Choroid plexus epithelial cell (primary cell): Measurements from ENCODE around the gene GPBP1.
"Not testable (repeated sequence)": the region's sequence is repeated elsewhere in the genome, so short reads cannot be mapped to it uniquely, and the experiment has no call there.

Experiments used
- DNase-seq: peaks from one replicate; pipeline ENCODE4 v3.0.0-alpha.2; 2010; ENCODE audit warnings: low read depth
- H3K4me3 ChIP-seq: 2 replicates; pipeline ENCODE4 v1.5.1; 2011; ENCODE audit warnings: low read depth, mild to moderate bottlenecking, control low read depth, low read length, moderate library complexity
- TF ChIP-seq, protein P1 (sequence below): conservative IDR thresholded peaks from 2 replicates; pipeline ENCODE4 v1.5.1; 2011; ENCODE audit warnings: low read depth, mild to moderate bottlenecking, control low read depth, inconsistent platforms, low read length, moderate library complexity

Gene GPBP1

DNA sequence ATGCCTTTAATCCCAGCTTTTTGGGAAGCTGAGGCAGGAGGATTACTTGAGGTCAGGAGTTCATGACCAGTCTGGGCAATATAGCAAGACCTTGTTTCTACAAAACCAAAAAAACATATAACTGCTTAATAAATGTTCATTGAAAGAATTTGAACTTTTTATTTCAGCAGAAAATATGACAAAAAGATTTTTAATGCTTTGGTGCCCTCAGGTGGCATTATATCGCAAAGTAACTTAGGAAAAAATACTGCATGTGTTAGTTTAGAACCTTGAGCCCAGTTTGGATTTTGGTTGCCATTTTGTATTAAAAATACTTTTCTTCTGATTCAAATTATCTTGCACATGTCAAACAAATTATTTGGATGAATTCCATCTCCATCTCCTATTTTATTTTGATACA is 103.2 kb downstream of the GPBP1 start:
- peak; percentile 59 for DNase-seq
- TF ChIP-seq, protein P1, sequence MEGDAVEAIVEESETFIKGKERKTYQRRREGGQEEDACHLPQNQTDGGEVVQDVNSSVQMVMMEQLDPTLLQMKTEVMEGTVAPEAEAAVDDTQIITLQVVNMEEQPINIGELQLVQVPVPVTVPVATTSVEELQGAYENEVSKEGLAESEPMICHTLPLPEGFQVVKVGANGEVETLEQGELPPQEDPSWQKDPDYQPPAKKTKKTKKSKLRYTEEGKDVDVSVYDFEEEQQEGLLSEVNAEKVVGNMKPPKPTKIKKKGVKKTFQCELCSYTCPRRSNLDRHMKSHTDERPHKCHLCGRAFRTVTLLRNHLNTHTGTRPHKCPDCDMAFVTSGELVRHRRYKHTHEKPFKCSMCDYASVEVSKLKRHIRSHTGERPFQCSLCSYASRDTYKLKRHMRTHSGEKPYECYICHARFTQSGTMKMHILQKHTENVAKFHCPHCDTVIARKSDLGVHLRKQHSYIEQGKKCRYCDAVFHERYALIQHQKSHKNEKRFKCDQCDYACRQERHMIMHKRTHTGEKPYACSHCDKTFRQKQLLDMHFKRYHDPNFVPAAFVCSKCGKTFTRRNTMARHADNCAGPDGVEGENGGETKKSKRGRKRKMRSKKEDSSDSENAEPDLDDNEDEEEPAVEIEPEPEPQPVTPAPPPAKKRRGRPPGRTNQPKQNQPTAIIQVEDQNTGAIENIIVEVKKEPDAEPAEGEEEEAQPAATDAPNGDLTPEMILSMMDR: peak; percentile 43
- no peak overlapping the region for H3K4me3 ChIP-seq

- TF ChIP-seq, protein P1: no peak
Measured at GRCh38 chr5:57280853-57281252, 107.0 kb downstream of the GPBP1 start.

GRCh38 chr5:57285084-57285483 is 111.2 kb downstream of the GPBP1 start:
- H3K4me3 ChIP-seq, DNase-seq: not testable (repeated sequence)

More at GRCh38 chr5:57280853-57281252, 107.0 kb downstream of the GPBP1 start:
- no peak for DNase-seq
- no peak overlapping the region for H3K4me3 ChIP-seq

DNA sequence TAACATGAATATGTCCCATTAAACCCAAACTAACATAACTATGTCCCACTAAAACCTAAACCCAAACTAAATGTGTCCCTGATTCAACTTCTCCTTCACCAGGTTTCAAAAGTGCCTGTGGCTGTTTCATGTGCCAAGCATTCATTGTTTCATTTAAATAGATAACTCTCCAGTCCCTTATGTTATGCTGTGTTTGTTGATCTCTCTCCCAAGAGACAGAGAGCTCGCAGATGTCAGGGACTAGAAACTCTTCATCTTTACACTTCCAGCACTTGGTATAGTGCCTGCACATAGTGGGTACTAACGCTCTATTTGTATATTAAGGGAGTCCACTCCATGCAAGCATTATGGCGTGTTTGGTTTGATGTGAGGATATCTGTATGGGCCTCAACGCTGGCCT is 118.0 kb downstream of the GPBP1 start:
- DNase-seq: no peak
- TF ChIP-seq, protein P1: no peak
- H3K4me3 ChIP-seq: no peak overlapping the region

- DNase-seq: no peak
- no peak overlapping the region for H3K4me3 ChIP-seq
- TF ChIP-seq, protein P1: no peak
Measured at GRCh38 chr5:57292336-57292735, 118.5 kb downstream of the GPBP1 start.

DNA sequence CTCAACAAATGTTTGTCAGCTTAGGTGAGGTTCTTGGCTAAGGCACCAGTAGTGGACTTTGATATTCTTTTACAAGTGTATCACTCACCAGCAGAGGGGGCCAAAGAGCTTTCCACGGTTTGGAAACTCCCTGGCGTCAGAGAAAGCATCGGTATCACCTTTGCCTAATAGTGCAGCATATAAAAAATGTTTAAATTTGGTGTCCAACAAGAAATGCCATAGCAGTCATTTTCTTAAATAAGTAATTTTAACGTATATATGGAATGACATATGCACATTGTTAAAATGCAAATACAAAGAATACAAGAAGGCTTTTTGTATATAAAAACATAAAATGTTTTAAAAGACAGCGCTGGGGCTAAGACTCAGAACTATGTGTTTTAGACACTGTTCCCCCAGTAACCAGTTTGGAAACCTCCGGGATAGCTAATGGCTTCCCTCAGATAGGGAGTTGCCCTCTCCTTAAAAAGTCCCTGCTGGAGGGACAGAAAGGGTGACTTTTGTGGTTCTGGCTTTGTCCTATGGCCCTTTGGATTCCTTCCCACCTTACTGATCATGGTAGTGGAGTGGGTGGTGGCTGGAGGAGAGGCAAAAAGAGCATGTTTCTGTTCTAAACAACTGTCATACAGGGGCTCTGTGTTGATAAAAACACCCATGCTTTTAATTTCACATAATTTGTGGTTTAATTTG is 124.6 kb downstream of the GPBP1 start:
- TF ChIP-seq, protein P1: peak; percentile 91
- DNase-seq: peak; percentile 93
- no peak overlapping the region for H3K4me3 ChIP-seq

DNA sequence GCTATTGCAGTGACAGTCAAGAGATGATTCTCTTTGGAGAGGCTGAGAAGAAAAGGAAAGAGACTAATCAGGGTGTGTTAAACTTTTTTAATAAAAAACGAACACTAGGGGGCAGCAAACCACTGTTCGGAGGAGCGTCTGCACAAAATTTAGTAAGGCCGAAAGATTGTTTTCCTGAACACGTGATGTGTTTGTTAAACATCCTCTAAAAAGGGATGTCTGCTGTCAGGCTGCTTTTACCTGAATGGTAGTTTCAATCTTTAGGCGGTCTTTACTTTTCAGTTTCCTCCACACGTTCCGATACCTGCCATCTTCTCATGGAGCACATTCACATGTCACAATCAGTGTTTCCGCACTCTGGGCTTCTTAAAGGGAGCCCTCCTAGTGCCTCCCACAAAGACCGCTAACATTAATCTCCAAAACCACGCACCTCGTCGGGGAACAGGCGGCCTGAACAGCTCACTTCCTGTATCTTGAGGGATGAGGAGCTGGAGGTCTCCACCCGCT is 125.2 kb downstream of the GPBP1 start:
- DNase-seq: peak; percentile 94
- H3K4me3 ChIP-seq: no peak overlapping the region
- TF ChIP-seq, protein P1: peak; percentile 70
